Loucy (cell line): Measurements from ENCODE around the gene TRERF1.

Experiments used
- CTCF ChIP-seq: fragments of 200-600 bp; sonication (generic); conservative IDR thresholded peaks from 2 replicates; pipeline ENCODE4 v1.5.1; 2014; ENCODE audit warnings: mild to moderate bottlenecking, antibody characterized with exemption, low read length
- EZH2phosphoT487 ChIP-seq: fragments of 200-600 bp; IDR thresholded peaks from 2 replicates; pipeline ENCODE4 v1.6.1; 2018; ENCODE audit warnings: antibody characterized with exemption, mild to moderate bottlenecking, moderate library complexity, borderline replicate concordance

GRCh38 chr6:42484261-42484660, 32.5 kb upstream of the TRERF1 start:
- TF ChIP-seq CTCF (no peak), EZH2phosphoT487 (no peak)
